SH-SY5Y (cell line): ENCODE results near the gene PABPN1L.

Experiments
- GATA2 ChIP-seq: IDR thresholded peaks from 2 replicates; pipeline ENCODE4 v1.6.1; 2011; ENCODE audit warnings: mild to moderate bottlenecking, low read depth, low read length
- GATA3 ChIP-seq: IDR thresholded peaks from 2 replicates; pipeline ENCODE4 v1.6.1; 2011; ENCODE audit warnings: low read depth, mild to moderate bottlenecking, low read length, moderate library complexity

Gene PABPN1L

GRCh38 chr16:88815901-88816589 lies 50.4 kb downstream of the PABPN1L start:
- no peak for TF ChIP-seq GATA2
- no peak for TF ChIP-seq GATA3

GRCh38 chr16:88815227-88815626 lies 51.2 kb downstream of the PABPN1L start:
- no peak for TF ChIP-seq GATA2
- no peak for TF ChIP-seq GATA3

GRCh38 chr16:88814144-88814502 lies 52.3 kb downstream of the PABPN1L start:
- TF ChIP-seq GATA3 (no peak), GATA2 (no peak)
